Dedifferentiated amniotic fluid mesenchymal stem cell (primary cell): ENCODE results near the gene TNIP2.
"Not testable (repeated sequence)": the region's sequence is repeated elsewhere in the genome, so short reads cannot be mapped to it uniquely, and the experiment has no call there.

Experiments used
- DNase-seq: peaks from one replicate; pipeline ENCODE4 v3.0.0-alpha.2; 2016; ENCODE audit errors: extremely low spot score

TNIP2 gene

GRCh38 chr4:2794486-2795299 lies 38.6 kb upstream of the TNIP2 start:
- DNase-seq, result no peak

- DNase-seq, result no peak
Measured at GRCh38 chr4:2793586-2794485, 37.7 kb upstream of the TNIP2 start.

DNA sequence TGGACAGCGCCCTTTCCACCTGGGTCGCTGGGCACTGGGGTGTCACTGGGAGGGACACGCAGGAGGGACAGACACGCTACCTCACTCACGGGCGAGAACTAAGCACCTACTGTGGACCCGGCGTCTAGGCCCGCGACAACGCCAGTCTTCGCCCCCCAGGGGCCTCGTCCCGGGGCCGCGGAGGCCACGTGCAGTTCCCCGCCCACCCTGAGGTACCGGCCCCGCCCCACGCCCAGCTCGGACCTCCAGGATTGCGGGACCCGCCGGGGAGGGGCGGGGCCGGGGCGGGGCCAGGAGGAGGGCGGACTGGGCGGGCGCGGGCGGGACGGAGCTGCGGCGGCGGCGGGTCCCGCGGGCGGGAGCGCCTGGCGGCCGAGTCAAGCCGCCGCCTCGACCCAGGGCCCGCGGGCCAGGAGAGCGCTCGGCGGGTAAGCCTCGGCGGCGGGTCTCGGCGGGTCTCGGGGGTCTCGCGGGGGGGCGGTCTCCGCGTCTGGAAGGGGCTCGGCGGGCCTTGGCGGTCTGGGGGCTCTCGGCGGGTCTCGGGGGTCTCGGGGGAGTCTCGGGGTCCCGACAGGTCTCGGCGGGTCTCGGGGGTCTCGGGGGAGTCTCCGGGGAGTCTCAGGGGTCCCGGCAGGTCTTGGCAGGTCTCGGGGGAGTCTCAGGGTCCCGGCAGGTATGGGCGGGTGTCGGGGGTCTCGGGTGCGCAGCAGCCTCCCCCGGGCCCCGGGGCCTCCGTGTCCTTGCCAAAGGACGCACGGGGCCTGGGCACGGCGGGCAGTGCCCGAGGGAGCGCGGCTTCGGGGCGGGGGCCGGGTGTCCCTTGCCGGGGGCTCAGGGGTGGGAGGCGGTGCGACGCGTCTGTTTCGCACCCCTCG lies 36.8 kb upstream of the TNIP2 start, which contains the start of gene SH3BP2:
Gene SH3BP2, plus strand, starts transcription at position 375 of the 875 bp plus-strand sequence. CDS start 27,533 bp downstream, outside the sequence.
- peak; percentile 49 for DNase-seq

- DNase-seq, result no peak
Measured at GRCh38 chr4:2792396-2792710, 36.2 kb upstream of the TNIP2 start.

DNA sequence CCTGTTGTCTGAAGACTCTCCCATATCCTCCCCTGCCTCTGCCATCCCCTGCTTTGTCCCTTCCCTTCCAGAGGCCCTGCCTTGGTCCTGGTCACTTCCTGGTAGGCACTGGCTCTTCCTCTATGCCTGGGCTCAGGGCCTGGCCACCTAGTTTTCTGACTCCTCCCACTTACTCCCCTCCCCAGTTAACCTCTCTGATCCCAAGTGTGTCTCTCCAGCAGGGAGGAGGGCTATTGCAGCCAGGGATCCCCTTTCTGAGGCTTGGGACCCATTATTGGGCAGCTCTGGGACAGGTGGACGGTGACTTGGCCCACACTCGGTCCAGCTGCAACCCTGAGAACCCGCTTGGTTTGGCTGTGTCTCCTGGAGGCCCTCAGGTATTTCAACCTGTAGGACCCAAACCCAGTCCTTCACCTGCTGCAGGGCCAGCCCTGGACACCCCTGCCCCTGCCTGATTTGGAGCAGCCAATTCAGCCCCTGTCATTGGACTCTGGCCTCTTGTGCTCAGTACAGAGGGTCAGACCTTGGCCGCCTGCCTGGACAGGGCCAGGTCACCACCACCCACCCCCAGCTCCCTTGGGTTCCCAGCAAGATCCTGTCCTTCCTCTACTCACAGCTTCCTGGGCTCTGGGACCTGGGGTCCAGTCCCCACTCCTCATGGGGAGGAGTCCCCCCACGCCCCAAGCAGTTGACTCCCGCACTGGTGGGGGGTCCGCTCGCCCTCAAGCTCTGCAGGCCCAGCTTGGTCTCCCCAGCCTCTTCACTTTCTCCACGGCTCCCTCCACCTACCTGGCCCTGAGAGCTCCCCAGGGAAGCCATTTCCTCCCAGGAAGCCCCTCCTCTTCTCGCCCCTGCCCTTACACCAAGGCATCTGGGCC lies 35.6 kb upstream of the TNIP2 start:
- DNase-seq, result no peak

DNA sequence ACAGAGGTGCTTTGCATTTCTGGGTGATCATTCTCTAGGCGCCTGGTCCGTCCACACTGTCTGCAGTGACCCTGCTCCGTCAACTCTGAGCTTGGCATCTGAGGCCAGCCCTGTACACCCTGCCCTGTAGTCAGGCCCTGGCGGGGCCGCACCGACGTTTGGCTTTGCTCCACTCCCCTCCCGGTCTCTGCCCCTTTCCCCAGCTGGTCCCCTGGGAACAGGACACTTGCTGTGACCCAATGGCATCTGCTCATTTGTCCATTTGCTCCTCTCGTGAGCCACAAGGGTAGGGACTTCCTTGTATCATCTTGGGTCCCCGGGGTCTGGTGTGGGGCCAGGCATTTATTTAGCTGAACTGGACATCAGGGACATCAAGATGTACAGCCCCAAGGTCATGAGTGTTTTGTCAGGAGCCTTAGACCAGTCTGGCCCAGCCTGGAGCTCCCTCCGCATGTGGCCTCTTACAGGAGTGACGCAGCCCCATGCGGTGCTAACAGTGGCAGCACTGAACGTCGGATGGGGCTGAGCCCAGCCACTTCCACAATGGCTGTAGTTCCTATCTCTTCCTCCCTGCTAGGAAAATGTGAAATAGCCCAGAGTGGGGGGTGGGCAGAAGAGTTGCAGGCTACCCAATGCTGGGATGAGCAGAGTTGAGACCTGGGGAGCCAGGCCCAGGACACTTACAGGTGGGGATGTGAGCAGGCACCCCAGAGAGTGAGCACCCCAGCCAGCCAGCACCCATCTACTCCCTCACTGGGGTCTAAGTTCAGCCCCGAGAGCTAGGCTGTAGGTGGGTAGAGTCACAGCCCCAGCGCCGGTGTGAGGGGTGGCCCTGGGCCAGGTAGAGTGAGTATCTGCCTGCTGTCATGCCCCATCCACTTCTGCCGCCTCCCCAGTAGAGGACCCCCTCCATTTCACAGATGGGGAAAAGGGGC lies 34.7 kb upstream of the TNIP2 start:
- no peak for DNase-seq

- DNase-seq, result no peak
Measured at GRCh38 chr4:2789793-2790582, 33.9 kb upstream of the TNIP2 start.

DNA sequence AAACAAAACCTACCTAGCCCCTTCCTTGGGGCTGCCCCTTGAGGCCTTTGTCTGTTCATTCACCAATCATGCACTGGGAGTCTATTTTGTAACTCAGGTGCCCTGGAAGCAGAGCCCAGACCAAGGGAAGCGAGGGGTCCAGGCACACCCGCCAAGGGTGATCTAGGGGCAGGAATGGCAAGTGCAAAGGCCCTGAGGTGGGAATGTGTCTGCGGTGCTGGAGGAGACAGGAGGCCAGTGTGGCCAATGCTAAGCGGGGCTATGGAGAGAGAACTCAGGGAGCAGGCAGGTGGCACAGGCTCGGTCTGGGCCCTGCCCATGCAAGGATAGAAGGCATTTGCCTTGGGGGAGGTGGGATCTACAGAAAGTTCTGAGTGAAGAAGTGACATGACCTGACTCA lies 33.2 kb upstream of the TNIP2 start:
- no peak for DNase-seq

DNA sequence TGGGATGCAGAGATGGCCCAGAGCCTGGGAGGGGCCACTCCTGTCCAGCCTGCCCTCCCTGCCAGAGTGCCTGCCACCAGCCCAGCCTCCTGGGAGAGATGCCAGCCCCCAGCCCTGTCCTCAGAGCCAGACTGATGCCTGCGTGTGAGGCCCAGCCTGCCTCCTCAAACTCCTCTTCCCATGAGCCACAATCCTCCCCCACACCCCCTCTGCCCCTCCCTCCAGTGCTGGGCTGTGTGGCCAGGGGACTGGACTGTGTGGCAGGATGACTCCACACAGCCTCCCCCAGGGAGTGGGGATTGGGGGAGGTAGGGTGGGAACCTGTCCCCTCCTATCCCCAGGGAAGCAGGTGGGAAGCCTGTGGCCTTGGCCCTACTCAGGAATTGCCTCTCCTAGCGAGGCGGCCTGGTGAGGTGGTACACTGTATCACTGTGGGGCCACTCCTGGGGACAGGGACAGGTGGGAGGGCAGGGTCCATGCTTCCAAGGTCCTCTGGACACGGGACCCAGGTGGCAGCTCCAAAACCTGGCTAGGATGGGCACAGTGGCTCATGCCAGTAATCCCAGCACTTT lies 32.5 kb upstream of the TNIP2 start:
- DNase-seq, result peak; percentile 66

GRCh38 chr4:2788101-2788500 lies 32.0 kb upstream of the TNIP2 start:
- DNase-seq, result no peak

DNA sequence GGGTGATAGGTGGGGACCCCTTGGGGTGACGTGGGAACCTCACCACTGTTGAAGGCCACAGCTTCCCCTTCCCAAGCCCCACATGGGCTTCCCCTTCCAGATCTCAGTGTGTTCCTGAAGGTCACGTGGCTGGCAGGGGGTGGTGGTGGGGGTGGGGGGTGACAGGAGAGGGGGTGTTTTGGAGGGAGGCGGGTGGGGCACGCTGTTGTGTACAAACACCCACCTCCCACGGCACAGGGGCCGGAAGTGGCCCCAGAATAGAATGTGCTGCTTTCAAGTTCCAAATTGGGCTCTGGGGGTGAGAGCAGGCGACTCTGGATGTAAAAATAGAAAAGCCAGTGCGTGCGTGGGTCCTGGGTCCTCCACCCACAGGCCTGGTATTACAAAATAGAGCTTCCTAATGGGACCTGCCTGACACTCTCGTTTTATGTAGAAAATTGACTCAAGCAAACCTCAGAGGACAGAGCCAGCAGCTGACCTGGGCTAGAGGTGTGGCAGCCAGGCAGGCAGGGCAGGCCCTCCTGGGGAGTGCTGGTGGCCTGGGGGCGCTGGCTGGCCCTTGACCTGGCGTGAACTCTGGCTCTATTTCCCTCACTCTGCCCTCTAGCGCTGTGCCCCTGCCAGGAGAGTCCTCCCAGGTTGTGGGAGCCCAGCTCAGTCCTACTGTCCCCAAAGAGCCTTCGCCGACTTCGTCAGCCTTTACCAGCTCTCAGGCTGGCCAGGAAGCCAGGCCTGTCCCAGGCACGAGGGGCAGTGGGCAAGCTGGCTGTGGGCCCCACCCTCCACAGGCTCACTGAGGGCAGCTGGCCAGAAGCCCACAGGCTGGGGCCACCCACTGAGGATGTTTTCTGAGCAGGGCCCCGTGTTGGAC lies 31.3 kb upstream of the TNIP2 start:
- no peak for DNase-seq

- no peak for DNase-seq
Measured at GRCh38 chr4:2786794-2787229, 30.7 kb upstream of the TNIP2 start.

- DNase-seq, result no peak
Measured at GRCh38 chr4:2786152-2786671, 30.1 kb upstream of the TNIP2 start.

DNA sequence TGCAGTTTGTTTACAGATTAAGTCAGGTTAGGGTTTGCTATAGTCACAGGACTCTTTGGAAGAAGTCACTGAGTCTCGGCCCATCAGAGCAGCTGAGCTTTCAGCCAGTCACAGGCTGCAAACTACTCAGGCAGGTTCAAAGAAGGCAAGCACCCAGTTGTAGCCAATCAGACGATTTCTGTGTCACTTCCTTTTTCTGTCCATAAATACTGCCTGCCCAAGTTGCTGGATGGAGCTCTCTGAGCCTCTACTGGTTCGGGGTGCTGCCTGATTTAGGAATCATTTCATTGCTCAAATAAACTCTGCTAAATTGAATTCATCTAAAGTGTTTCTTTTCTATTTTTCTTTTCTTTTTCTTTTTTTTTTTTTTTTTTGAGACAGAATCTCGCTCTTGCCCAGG lies 29.5 kb upstream of the TNIP2 start:
- DNase-seq, result no peak

DNA sequence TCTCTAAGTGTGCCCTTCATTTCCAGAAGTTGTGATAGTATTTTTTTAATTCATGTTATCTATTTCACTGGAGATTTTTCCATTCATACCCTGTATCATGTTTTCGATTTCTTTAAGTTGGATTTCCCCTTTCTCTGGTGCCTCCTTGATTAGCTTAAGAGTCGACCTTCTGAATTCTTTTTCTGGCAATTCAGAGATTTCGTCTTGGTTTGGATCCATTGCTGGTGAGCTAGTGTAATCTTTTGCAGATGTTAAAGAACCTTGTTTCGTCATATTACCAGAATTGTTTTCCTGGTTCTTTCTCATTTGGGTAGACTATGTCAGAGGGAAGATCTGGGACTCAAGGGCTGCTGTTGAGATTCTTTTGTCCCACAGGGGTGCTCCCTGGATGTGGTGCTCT lies 27.7 kb upstream of the TNIP2 start:
- no peak for DNase-seq

- no peak for DNase-seq
Measured at GRCh38 chr4:2781911-2782310, 25.8 kb upstream of the TNIP2 start.

GRCh38 chr4:2780643-2781042 lies 24.5 kb upstream of the TNIP2 start:
- DNase-seq, result not testable (repeated sequence)
